ENCODE measurements around the gene GLMN. TPM values are rescaled to one million over a fixed set of nuclear protein-coding genes. Genes with fewer than 3 reads are reported as not detected.

The GLMN gene, protein sequence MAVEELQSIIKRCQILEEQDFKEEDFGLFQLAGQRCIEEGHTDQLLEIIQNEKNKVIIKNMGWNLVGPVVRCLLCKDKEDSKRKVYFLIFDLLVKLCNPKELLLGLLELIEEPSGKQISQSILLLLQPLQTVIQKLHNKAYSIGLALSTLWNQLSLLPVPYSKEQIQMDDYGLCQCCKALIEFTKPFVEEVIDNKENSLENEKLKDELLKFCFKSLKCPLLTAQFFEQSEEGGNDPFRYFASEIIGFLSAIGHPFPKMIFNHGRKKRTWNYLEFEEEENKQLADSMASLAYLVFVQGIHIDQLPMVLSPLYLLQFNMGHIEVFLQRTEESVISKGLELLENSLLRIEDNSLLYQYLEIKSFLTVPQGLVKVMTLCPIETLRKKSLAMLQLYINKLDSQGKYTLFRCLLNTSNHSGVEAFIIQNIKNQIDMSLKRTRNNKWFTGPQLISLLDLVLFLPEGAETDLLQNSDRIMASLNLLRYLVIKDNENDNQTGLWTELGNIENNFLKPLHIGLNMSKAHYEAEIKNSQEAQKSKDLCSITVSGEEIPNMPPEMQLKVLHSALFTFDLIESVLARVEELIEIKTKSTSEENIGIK
- 10 to 100 TPM; 16.6 to 24.7 (median 23.8) TPM for polyA plus RNA-seq (ENCODE audit: insufficient read length in 3 of 3)
- long read RNA-seq, donor 1, partial matches to known transcripts = 0 of 3 reads
- long read RNA-seq, donor 1, other reads (novel, unspliced or antisense) = 0 of 3 reads
- long read RNA-seq, donor 2, partial matches to known transcripts = 0 of 2 reads
- long read RNA-seq, donor 2, other reads (novel, unspliced or antisense) = 0 of 2 reads
- long read RNA-seq, donor 3, partial matches to known transcripts = 0 of 4 reads
- long read RNA-seq, donor 3, other reads (novel, unspliced or antisense) = 0 of 4 reads
- long read RNA-seq, donor 4, partial matches to known transcripts = 0 of 3 reads
- long read RNA-seq, donor 4, other reads (novel, unspliced or antisense) = 0 of 3 reads
- long read RNA-seq, donor 5, partial matches to known transcripts = 6 of 6 reads
- long read RNA-seq, donor 5, other reads (novel, unspliced or antisense) = 0 of 6 reads
- long read RNA-seq, donor 6, partial matches to known transcripts = 0 of 3 reads
- long read RNA-seq, donor 6, other reads (novel, unspliced or antisense) = 0 of 3 reads
- long read RNA-seq, donor 7, partial matches to known transcripts = 0 of 3 reads
- long read RNA-seq, donor 7, other reads (novel, unspliced or antisense) = 0 of 3 reads
- long read RNA-seq, donor 8, partial matches to known transcripts = 0 of 1 reads
- long read RNA-seq, donor 8, other reads (novel, unspliced or antisense) = 0 of 1 reads
- long read RNA-seq, donor 9, partial matches to known transcripts = 11 of 14 reads
- long read RNA-seq, donor 9, other reads (novel, unspliced or antisense) = 0 of 14 reads
- long read RNA-seq, donor 10, partial matches to known transcripts = 0 of 3 reads
- long read RNA-seq, donor 10, other reads (novel, unspliced or antisense) = 0 of 3 reads
- long read RNA-seq, donor 11, partial matches to known transcripts = 0 of 1 reads
- long read RNA-seq, donor 11, other reads (novel, unspliced or antisense) = 0 of 1 reads
- long read RNA-seq, donor 12, partial matches to known transcripts = 0 of 4 reads
- long read RNA-seq, donor 12, other reads (novel, unspliced or antisense) = 0 of 4 reads
- long read RNA-seq, donor 13, partial matches to known transcripts = 0 of 5 reads
- long read RNA-seq, donor 13, other reads (novel, unspliced or antisense) = 0 of 5 reads
- long read RNA-seq, donor 14 = 0 reads
- long read RNA-seq, donor 15, partial matches to known transcripts = 0 of 5 reads
- long read RNA-seq, donor 15, other reads (novel, unspliced or antisense) = 0 of 5 reads
- long read RNA-seq, donor 16, partial matches to known transcripts = 0 of 3 reads
- long read RNA-seq, donor 16, other reads (novel, unspliced or antisense) = 0 of 3 reads

DNA sequence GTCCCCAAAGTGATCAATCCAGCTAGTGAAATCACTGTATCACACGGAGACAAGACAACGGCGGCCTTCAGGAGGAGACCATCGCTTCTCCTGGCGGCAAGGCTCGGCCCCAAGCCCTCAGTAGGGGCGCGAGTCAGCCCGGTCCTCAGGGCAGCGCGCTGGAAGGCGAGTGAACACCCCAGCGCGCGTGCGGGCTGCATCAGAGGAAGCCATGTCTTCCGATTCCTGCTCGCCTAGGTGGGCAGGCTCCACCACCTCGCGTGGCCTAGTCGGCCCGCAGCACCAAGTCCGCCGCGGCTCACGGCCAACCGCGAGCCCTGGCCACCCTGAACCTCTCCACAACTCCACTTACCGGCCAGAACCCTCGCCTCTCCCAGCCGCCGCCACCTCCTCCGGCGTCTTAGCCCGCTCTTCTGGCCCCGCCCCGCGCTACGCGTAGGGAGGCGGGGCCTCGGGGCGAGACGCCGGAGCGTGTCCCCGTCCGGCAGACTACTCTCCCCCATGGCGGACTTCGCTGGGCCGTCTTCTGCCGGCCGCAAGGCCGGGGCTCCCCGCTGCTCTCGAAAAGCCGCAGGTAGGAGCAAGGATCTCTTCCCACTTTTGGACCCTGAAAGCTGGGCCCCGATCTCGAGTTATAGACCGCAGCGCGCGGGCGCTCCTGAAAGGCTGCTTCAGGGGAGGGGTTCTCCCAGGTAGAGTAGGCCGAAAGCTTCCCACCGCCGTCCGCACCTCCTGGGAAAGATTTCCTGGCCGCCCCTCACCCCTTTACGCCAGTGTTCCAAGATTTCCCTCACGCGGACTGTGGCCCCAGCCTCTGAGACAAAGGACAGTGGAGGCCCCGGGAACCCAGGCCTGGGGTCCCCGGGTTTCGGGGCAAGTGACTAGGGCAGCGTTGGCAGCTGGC is at the start of gene GLMN, which contains the start of gene RPAP2:
Gene GLMN, minus strand, starts transcription at position 415 of the 904 bp plus-strand sequence. CDS start 988 bp downstream, outside the sequence.
Gene RPAP2, plus strand, starts transcription at position 487 of the 904 bp plus-strand sequence. Its CDS starts 15 bp downstream, at position 502.
- peak; percentile 90 for DNase-seq

DNA sequence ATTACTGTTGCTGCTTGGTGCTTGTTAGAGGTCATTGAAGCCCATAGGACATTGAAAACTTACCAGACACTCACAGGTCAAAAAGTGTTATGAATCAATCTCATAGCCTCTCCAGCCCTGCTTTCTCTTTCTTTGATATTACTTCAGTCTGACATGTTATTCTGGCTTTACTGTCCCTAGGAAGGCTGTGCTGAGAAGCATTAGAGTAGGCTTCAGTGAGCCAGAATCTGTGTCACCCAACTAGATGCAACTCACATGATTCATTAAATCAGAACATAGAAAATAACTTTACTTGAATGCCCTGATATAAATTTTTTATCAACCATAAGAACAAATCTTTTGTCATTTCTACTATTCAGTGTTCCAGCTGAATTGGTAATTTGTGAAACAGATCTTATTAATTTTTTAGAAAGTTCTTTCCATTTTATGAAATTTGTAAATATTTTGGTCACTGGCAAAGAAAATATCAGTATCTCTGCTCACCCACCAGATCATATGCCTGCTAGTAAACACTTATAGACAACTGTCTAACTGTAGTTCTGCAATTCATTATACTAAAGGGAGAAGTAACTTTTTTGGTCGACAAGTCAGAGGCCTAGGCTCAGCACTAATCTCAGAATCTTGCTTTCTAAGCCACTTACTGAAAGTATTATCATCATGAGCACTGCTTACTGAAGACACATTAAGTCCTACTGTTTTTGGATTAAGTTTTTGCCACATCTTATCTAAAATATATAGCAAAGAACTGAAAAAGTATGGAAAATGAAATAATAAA is 48.3 kb upstream of the GLMN start:
- no peak for DNase-seq

DNA sequence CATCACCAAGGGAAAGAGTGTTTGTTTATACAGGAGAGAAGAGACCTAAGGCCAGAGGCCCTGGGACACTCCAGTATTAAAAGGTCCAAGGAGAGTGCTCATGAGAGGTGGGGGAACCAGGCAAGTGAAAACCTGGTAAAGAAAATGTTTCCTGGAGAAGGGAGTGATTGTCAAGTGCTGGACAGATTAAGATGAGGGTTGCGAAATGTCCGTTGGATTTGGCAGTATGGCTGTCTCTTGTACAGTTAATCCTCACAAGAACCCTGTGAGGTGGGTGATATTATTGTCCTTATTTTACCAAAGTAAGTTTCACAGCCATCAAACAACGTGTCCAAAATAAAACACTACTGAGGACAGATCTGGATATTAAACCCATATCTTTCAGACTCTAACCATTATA is 44.3 kb upstream of the GLMN start:
- no peak for DNase-seq

DNA sequence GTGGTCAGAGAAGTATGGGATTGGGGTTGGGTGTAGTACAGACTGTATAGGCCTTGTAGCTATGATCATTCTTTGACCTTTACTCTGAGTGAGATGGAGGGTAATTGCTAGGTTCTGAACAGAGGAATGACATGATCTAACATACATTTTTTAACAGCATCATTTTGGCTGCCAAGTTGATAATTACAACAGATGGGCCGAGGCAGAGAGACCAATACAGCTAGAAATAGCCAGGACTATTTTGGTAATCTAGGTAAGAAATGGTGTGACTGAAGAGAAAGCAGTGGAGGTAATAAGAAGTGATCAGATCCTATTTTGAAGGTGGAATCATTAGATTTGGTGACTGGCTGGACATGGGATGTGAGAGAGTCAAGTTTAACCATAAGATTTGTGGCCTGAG is 43.6 kb upstream of the GLMN start:
- DNase-seq = no peak

DNA sequence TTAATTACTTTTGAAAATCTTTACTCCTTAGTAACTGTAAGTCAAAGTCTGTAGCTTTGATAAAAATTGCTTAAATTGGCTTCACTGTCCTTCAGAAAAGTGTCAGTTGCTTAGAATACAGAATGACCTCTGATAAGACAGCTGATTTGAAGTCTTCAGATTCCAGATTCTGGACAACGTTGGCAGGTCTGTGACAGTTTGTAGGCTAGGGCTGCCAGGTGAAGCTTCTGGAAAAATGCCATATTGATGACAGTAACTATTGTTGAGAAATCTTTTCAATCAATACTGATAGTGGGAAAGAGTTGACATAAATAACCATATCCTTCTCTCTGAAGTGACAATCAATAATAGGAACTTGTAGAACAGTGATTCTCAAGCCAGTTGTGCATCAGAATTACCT is 41.4 kb upstream of the GLMN start:
- DNase-seq = no peak

DNA sequence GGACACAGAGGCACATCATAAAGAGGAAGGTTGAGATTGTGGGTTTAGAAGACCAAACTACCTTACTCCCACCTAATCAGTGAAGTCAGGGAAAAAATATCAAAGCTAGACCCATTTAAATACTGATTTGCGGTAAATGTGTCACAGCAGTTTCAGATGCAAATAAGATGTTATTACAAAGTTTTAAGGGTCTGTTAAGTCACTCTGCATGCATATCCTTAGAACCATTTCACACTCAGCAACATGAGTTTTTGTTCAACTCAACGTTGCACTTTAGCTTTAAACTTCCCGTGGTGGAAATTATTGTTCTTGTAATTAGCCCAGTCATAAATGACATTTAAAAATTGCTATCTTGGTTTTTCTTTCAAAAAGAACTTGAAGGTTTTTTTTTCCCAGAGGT is 34.9 kb upstream of the GLMN start:
- no peak for DNase-seq

DNA sequence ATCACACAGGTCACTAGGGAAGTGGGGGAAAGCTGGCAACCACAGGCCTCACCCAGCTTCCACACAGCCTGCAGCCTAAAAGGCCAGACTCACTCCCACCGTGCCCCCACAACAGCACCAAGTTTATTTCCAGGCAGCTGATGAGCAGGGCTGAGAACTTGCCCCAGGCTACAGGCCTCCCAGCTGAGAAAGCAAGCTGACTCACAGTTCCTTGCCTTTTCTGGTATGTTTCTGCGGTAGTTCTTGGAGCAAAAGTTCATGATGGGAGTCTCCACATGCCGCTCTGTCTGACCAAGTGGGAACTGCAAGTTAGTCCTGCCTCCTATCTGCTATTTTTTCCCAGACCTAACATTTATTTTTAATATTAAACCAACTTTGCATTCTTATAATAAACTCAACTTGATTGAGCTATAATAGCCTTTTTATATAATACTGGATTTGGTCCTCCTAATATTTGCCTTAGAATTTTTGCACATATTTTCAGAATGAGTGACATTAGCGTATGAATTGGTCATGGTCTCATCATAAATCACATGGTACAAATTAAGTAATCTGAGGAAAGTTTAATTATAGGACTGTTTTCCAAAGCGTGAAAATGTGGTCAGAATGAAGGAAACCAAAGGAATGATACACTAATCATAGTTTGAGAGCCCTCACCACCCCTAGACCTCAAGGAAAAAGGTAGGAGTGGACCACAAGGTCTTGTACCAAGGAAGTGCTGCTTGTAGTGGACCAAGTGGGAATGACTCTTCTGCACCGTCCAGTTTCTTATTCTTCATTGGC is 30.8 kb upstream of the GLMN start:
- no peak for DNase-seq

DNA sequence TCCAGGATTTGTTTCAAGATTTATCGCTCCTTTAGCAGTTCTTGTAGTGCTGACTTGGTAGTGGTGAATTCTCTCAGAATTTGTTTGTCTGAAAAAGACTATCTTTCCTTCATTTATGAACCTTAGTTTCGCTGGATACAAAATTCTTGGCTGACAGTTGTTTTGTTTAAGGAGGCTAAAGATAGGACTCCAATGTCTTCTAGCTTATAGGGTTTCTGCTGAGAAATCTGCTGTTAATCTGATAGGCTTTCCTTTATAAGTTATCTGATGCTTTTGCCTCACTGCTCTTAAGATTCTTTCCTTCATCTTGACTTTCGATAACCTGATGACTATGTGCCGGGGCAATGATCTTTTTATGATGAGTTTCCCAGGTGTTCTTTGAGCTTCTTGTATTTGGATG is 29.0 kb upstream of the GLMN start:
- DNase-seq = no peak

DNA sequence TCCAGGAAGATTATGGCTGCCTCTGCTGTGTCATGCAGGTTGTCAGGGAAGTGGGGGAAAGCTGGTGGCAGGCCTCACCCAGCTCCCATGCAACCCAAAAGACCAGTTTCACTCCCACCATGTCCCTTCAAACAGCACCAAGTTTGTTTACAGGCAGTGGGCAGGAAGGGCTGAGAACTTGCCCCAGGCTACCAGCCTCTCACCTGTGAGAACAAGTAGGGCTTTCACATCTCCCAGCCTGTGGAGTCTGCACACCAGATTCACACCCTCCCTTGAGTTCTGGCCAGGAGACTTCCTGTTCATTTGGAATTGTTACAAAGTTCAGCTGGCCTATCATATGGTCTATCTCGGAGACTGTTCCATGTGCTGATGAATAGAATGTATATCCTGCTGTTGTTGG is 27.9 kb upstream of the GLMN start:
- no peak for DNase-seq

DNA sequence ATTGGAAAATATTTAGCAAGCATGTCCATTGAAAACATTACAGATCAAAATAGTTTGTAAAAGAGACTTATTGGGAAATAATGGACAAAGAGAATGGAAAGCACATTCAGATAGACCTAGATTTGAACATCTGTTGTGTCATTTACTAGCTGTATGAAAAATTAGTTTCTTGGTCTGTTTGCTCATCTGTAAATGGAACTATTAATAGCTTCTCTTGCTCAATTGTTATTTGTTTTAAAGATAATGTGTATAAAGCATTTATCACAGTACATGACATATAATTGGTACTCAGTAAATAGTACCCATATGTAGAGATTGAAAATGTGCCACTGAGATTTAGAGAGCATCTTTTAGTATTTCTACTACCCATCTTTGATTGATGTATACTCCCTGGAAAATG is 26.0 kb upstream of the GLMN start:
- DNase-seq = no peak

DNA sequence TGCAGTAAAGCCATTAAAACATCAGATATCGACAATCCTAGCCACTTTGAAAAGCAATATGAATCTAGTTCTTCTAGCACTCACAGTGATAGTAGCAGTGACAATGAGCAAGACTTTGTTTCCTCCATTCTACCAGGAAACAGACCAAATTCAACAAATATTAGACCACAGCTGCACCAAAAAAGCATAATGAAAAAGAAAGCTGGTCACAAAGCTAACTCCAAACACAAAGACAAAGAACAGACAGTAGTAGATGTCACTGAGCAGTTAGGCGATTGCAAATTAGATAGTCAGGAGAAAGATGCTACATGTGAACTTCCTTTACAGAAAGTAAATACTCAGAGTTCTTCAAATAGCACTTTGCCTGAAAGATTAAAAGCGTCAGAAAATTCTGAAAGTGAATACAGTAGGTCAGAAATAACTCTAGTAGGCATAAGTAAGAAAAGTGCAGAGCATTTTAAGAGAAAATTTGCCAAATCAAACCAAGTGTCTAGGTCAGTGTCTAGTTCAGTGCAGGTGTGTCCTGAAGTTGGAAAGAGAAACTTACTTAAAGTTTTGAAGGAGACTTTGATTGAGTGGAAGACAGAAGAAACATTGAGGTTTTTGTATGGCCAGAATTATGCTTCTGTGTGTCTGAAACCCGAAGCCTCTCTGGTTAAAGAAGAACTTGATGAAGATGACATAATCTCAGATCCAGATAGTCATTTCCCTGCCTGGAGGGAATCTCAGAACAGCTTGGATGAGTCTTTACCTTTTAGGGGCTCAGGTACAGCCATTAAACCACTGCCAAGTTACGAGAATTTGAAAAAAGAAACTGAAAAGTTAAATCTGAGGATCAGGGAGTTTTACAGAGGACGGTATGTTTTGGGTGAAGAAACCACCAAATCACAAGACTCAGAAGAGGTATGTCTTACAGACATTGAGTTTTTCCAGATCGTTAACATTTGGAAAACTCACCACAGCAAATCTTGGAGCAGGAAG is 25.0 kb upstream of the GLMN start:
- no peak for DNase-seq

DNA sequence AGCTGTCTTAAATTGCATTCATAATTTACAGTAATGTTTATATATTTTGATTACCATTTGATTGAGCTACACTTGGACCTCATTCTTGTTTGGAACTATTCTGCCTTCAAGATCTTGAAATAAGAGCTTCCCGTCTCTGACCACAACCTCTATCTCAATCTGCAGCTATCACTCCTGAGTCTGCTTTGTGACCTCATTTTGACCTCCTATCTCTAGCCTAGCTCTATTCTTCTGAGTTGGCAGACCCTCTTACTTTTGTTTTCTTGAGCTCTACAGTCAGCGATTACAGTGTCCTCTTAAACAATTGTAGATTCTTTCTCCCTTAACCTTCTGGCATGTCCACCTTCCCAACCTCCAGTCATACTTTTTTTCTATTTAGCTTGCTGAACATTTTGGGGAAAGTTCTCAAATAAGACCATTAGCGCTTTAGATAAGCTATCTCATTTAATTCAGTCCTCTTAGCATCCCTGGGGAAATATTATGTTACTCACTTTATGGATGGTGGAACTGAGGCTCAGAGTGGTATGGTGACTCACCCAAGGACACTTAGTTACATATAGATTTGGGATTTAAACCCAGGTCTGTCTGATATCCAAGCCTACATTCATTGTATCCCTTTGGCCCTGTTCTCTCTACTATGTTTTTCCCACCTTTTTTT is 19.2 kb upstream of the GLMN start:
- no peak for DNase-seq

DNA sequence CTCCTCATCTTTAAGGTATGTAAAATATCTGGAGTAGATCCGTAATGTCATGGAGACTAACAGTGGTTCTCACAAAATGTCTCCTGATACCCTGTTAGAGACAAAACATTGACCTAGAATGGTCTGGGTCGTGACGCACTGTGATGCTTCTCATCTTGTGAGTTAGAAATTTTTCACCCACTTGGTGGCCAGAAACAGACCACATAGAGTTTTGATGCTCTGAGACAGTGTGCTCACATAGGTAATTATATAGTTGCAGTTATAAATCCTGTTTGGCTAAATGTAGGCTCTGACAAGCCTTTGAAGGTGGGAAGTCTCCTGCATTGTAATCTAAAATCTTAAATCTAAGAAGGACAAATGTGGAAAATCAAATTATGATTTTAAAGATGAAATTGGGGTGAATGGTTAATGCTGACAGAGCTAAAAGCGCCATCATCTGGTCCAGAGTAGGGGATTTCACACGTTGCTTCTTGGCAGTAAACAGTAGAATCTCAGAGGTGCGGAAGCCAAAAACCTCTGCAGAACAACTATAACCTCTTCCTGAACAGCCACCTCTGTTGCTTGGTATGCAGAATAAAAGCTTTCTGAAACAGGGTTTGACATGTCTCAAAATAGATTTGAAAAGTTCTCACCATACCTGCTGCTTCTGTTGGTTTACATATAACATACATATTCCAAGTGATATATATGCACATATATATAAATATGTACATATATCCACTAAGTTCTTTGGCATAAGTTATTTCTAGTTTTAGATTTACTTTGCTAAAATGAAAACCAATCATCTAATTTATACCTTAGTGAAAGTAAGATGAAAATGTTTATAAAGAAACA is 17.2 kb upstream of the GLMN start:
- no peak for DNase-seq

DNA sequence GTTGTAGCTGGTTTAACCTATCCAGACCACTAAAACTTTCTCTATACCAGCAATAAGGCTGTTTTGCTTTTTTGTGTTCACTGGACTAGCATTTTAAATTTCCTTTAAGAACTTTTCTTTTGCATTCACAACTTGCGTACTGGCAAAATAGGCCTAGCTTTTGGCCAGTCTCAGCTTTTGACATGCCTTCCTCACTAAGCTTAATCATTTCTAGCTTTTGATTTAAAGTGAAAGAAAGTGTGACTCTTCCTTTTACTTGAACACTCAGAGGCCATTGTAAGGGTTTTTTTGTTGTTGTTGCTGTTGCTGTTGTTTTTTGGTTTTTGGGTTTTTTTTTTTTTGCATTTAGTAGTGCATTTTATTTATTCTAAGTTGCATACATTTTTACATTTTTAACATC is 15.2 kb upstream of the GLMN start:
- no peak for DNase-seq

DNA sequence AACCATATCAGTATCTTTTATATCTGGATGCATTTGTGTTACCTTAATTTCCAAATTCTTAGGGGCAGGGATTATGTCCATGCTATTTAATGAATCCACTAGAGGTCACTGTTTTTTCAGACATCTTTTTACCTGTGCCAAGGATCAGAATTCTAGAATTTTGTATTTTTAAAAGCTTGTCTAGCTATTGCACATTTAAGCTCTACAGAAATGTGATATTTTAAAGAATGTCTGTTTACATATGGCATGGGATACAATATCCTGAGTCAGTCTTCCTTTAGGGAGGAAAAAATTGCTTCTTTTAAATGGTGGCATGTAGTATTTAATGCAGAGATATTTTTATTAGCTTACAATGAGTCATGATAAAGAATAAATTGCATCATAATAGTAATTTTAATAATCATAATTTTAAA is 11.4 kb upstream of the GLMN start:
- DNase-seq = no peak
